HepG2 (cell line): ENCODE results near the gene SLC22A23. TPM values are rescaled to one million over a fixed set of nuclear protein-coding genes. Genes with fewer than 3 reads are reported as not detected.

Experiments
- AGO2 ChIP-seq: fragments of 200-400 bp; formaldehyde crosslinking; optimal IDR thresholded peaks from 2 replicates; pipeline ENCODE3; 2017; ENCODE audit warnings: mild to moderate bottlenecking, low read depth, low read length, moderate library complexity
- AHR ChIP-seq: IDR thresholded peaks from 2 replicates; pipeline ENCODE4 v1.6.1; 2018; ENCODE audit warnings: missing genetic modification reagents, missing compliant biosample characterization
- CSRNP1 ChIP-seq: sonication (generic); formaldehyde crosslinking; IDR thresholded peaks from 2 replicates; pipeline ENCODE4 v1.8.1; 2023; ENCODE audit warnings: mild to moderate bottlenecking, missing genetic modification reagents
- CTCF ChIP-seq: sonication (generic); formaldehyde crosslinking; IDR thresholded peaks from 2 replicates; pipeline ENCODE4 v1.5.0; 2020; ENCODE audit warnings: mild to moderate bottlenecking, missing genetic modification reagents, moderate library complexity
- DNMT3B ChIP-seq: conservative IDR thresholded peaks from 2 replicates; pipeline ENCODE4 v1.6.1; 2016; ENCODE audit warnings: missing biosample characterization, control low read depth
- DPF2 ChIP-seq: sonication (generic); formaldehyde crosslinking; IDR thresholded peaks from 2 replicates; pipeline ENCODE4 v1.4.0; 2020; ENCODE audit warnings: mild to moderate bottlenecking, low read depth, missing genetic modification reagents, borderline replicate concordance
- DR1 ChIP-seq: sonication (generic); formaldehyde crosslinking; IDR thresholded peaks from 2 replicates; pipeline ENCODE4 v1.8.0; 2021; ENCODE audit warnings: mild to moderate bottlenecking, missing genetic modification reagents, inconsistent platforms
- GABPB1 ChIP-seq: IDR thresholded peaks from 2 replicates; pipeline ENCODE4 v1.6.1; 2016; ENCODE audit warnings: mild to moderate bottlenecking, missing genetic modification reagents, moderate library complexity, missing compliant biosample characterization
- HNRNPL ChIP-seq: fragments of 200-400 bp; formaldehyde crosslinking; IDR thresholded peaks from 2 replicates; pipeline ENCODE4 v1.6.1; 2017; ENCODE audit warnings: mild to moderate bottlenecking, low read depth, low read length
- MAFG ChIP-seq: sonication (generic); formaldehyde crosslinking; IDR thresholded peaks from 2 replicates; pipeline ENCODE4 v1.5.1; 2020; ENCODE audit warnings: mild to moderate bottlenecking, missing genetic modification reagents
- MLLT10 ChIP-seq: sonication (generic); formaldehyde crosslinking; IDR thresholded peaks from 2 replicates; pipeline ENCODE4 v1.4.0; 2020; ENCODE audit warnings: missing genetic modification reagents
- RBM39 ChIP-seq: fragments of 200-400 bp; formaldehyde crosslinking; IDR thresholded peaks from one replicate; pipeline ENCODE4 v1.6.1; 2018; ENCODE audit warnings: antibody characterized with exemption, mild to moderate bottlenecking, low read depth, low read length; ENCODE audit not compliant: poor library complexity, severe bottlenecking
- SNAI1 ChIP-seq: sonication (generic); formaldehyde crosslinking; IDR thresholded peaks from 2 replicates; pipeline ENCODE4 v1.5.0; 2020; ENCODE audit warnings: mild to moderate bottlenecking, missing genetic modification reagents, borderline replicate concordance
- TCF7 ChIP-seq: sonication (generic); IDR thresholded peaks from 2 replicates; pipeline ENCODE4 v1.6.1; 2016; ENCODE audit warnings: antibody characterized with exemption, low read depth
- TEAD3 ChIP-seq: optimal IDR thresholded peaks from 2 replicates; pipeline ENCODE3; 2016; ENCODE audit warnings: borderline replicate concordance
- UBTF ChIP-seq: sonication (generic); formaldehyde crosslinking; IDR thresholded peaks from 2 replicates; pipeline ENCODE4 v1.4.0; 2020; ENCODE audit warnings: mild to moderate bottlenecking, missing genetic modification reagents
- ZFX ChIP-seq: sonication (generic); formaldehyde crosslinking; IDR thresholded peaks from 2 replicates; pipeline ENCODE4 v1.4.0; 2020; ENCODE audit warnings: mild to moderate bottlenecking, low read depth, missing genetic modification reagents, moderate library complexity
- ZNF350 ChIP-seq: sonication (generic); formaldehyde crosslinking; IDR thresholded peaks from 2 replicates; pipeline ENCODE4 v1.4.0; 2020; ENCODE audit warnings: mild to moderate bottlenecking, low read depth, missing genetic modification reagents, borderline replicate concordance
- ZNF543 ChIP-seq: sonication (generic); formaldehyde crosslinking; IDR thresholded peaks from 2 replicates; pipeline ENCODE4 v1.4.0; 2020; ENCODE audit warnings: mild to moderate bottlenecking, missing genetic modification reagents
- ZNF552 ChIP-seq: sonication (generic); formaldehyde crosslinking; IDR thresholded peaks from 2 replicates; pipeline ENCODE4 v1.9.0; 2022; ENCODE audit warnings: missing genetic modification reagents, mild to moderate bottlenecking, borderline replicate concordance
- ZNF605 ChIP-seq: sonication (generic); formaldehyde crosslinking; IDR thresholded peaks from 2 replicates; pipeline ENCODE4 v1.8.0; 2022; ENCODE audit warnings: mild to moderate bottlenecking, missing genetic modification reagents
- polyA plus RNA-seq, 8 experiments: library from polyadenylated mRNA; depleted of rRNA in 3 of 8; stranded (reverse) in 7 of 8; unstranded in 1 of 8; fragments of >200 nt; fragmentation: Illumina TruSeq in 4 of 8; extraction: Trizol in 4 of 8; gene quantifications; 2 replicates each; pipeline versions ENCODE4 v1.2.1 to v1.2.3, GENCODE V29; 2011 to 2016; ENCODE audit warnings: low read depth in 4 of 8, missing spikeins in 1 of 8, mixed read lengths in 1 of 8; ENCODE audit not compliant: insufficient read depth in 1 of 8
- total RNA-seq, 5 experiments: library from RNA; depleted of rRNA; stranded (reverse); fragments of >200 nt; fragmentation: Illumina TruSeq; extraction: Trizol; gene quantifications; 2 replicates each; pipeline ENCODE4 v1.2.3, GENCODE V29; 2016; ENCODE audit warnings: low read depth in 1 of 5

SLC22A23 gene
- total and polyA plus RNA-seq, 2 of the 13 experiments (the other 11 are each of a cell fraction or from before 2014, with no cell fraction given), result 11.8 to 17.5 TPM

- TF ChIP-seq CSRNP1 (CRISPR knock-in tag) (0 out of 2 replicates have a peak, but pooled peaks have one; percentile 23), DPF2 (CRISPR knock-in tag) (no peak), TEAD3 (CRISPR knock-in tag) (peak; percentile 22), RBM39 (peak; percentile 24), ZNF350 (CRISPR knock-in tag) (no peak), HNRNPL (peak; percentile 48; the same call in 1 of the 2 replicates), CTCF (CRISPR knock-in tag) (peak; percentile 20; the same call in 1 of the 2 replicates), SNAI1 (no peak), DNMT3B (CRISPR knock-in tag) (no peak), MAFG (CRISPR knock-in tag) (no peak), ZNF605 (CRISPR knock-in tag) (no peak), DR1 (CRISPR knock-in tag) (no peak), GABPB1 (CRISPR knock-in tag) (0 out of 2 replicates have a peak, but pooled peaks have one; percentile 23), ZFX (CRISPR knock-in tag) (peak; percentile 37; the same call in 1 of the 2 replicates), MLLT10 (CRISPR knock-in tag) (no peak), AGO2 (peak; percentile 43), UBTF (CRISPR knock-in tag) (peak; percentile 13; the same call in 1 of the 2 replicates), ZNF543 (0 out of 2 replicates have a peak, but pooled peaks have one; percentile 19), ZNF552 (CRISPR knock-in tag) (no peak), TCF7 (peak; percentile 26; the same call in 1 of the 2 replicates), AHR (peak; percentile 14; the same call in 1 of the 2 replicates)
Measured at GRCh38 chr6:3228046-3228671, 228.7 kb downstream of the SLC22A23 start (continued).
